ENCODE data around the gene PCDH10.

Gene PCDH10

GRCh38 chr4:133145241-133145640, 3.9 kb upstream of the PCDH10 start:
- intact Hi-C loops (cut with micrococcal nuclease), result no loop called here

GRCh38 chr4:133145758-133146573, 3.1 kb upstream of the PCDH10 start:
- intact Hi-C loops (cut with micrococcal nuclease), result no loop called here
- H3K9me3 Mint-ChIP-seq, result no peaks in the 10 kb centered on the region
- peaks cover 67% of the 10 kb centered on the region for H3K27me3 Mint-ChIP-seq
- H3K4me3 Mint-ChIP-seq, result no peak overlapping the region
- H3K36me3 Mint-ChIP-seq (ENCODE audit: low read depth), result no peaks in the 10 kb centered on the region
- H3K4me1 Mint-ChIP-seq (ENCODE audit: low read depth), result peaks cover 17% of the 10 kb centered on the region
- H3K27ac Mint-ChIP-seq, result no peak overlapping the region

More at GRCh38 chr4:133145241-133145640, 3.9 kb upstream of the PCDH10 start:
- Mint-ChIP-seq H3K9me3 (no peaks in the 10 kb centered on the region), H3K27ac (no peak overlapping the region), H3K4me1 (ENCODE audit: low read depth) (peaks cover 17% of the 10 kb centered on the region), H3K36me3 (ENCODE audit: low read depth) (no peaks in the 10 kb centered on the region), H3K27me3 (peaks cover 64% of the 10 kb centered on the region), H3K4me3 (no peak overlapping the region)

GRCh38 chr4:133146574-133147241, 2.4 kb upstream of the PCDH10 start:
- H3K4me3 Mint-ChIP-seq, result no peak overlapping the region
- H3K9me3 Mint-ChIP-seq, result no peaks in the 10 kb centered on the region
- peaks cover 75% of the 10 kb centered on the region for H3K27me3 Mint-ChIP-seq
- intact Hi-C loops (cut with micrococcal nuclease), result no loop called here
- no peak overlapping the region for H3K27ac Mint-ChIP-seq
- no peaks in the 10 kb centered on the region for H3K36me3 Mint-ChIP-seq (ENCODE audit: low read depth)
- peaks cover 17% of the 10 kb centered on the region for H3K4me1 Mint-ChIP-seq (ENCODE audit: low read depth)

DNA sequence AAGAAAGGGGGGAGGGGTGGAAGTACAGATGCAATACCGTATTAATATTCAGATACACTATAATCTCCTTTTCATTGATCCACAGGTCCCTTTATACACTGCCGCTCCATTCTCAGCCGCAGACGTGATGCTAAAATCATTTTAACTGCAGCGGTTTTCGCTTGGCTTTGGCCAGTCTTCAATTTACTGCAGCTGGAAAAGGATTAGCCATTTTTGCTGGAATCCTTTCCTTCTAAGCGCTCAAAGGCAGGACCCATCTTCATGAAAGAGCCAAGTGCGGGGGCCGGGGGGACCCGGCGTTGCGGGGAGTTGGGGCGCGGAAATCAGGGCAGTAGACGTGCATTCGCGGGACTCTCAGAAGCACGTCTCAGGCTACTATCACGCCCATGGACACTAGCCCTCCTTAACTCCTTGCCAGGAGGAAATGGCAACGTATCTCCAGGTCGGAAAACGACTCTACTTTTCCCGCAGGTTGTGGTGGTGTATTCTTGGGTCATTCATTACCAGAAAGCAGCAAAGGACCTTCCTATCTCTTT, 1.7 kb upstream of the PCDH10 start:
- no peak overlapping the region for H3K27ac Mint-ChIP-seq
- H3K9me3 Mint-ChIP-seq, result no peaks in the 10 kb centered on the region
- peaks cover 81% of the 10 kb centered on the region for H3K27me3 Mint-ChIP-seq
- no peaks in the 10 kb centered on the region for H3K36me3 Mint-ChIP-seq (ENCODE audit: low read depth)
- no peak overlapping the region for H3K4me3 Mint-ChIP-seq
- H3K4me1 Mint-ChIP-seq (ENCODE audit: low read depth), result peaks cover 17% of the 10 kb centered on the region
- intact Hi-C loops (cut with micrococcal nuclease), result no loop called here

DNA sequence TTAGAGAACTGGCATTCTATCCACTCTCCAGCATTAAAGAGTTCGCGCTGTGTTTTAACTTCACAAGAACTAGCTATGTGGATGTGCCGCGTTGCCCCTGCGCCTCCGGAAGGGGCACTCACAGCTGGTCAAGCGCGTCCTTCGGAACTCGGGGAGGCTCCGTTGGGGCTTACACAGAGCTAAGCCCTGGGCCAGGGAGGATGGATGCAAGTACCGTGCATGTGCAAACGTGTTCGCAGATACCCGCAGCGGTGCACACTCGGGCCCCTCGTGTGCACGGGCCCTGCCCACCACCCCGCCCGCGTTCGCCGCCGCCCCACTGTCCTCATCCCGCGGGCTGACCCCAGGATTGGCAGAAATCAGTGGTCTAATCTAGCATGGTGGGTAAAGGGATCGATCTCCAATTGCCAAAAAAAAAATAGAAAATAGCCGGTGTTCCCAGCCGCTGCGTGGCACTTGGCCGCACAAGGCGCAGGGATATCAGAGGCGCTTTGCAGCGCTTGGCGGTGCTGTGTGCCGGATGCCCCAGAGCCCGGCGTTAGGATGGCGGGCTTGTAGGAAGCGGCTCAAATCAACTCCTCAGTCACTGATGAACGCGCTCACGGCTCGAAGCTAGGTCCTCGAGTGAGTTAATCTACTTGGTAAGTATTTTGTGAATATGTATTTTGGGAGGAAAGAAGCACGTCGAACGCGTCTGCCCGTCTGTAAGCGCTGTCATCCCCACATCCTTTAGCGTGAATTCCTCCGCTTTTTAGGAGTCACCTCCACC, 989 bp upstream of the PCDH10 start:
- H3K9me3 Mint-ChIP-seq, result no peaks in the 10 kb centered on the region
- H3K4me1 Mint-ChIP-seq (ENCODE audit: low read depth), result peaks cover 22% of the 10 kb centered on the region
- intact Hi-C loops (cut with micrococcal nuclease), result no loop called here
- H3K4me3 Mint-ChIP-seq, result peak overlapping the region; percentile 21
- peaks cover 84% of the 10 kb centered on the region for H3K27me3 Mint-ChIP-seq
- no peak overlapping the region for H3K27ac Mint-ChIP-seq
- H3K36me3 Mint-ChIP-seq (ENCODE audit: low read depth), result no peaks in the 10 kb centered on the region

- Mint-ChIP-seq H3K27me3 (peaks cover 88% of the 10 kb centered on the region), H3K4me3 (peak overlapping the region; percentile 57), H3K36me3 (ENCODE audit: low read depth) (no peaks in the 10 kb centered on the region), H3K9me3 (no peaks in the 10 kb centered on the region), H3K4me1 (ENCODE audit: low read depth) (peaks cover 23% of the 10 kb centered on the region), H3K27ac (no peak overlapping the region)
- intact Hi-C loops (cut with micrococcal nuclease), result no loop called here
Measured at GRCh38 chr4:133149364-133149695, 236 bp downstream of the PCDH10 start.

DNA sequence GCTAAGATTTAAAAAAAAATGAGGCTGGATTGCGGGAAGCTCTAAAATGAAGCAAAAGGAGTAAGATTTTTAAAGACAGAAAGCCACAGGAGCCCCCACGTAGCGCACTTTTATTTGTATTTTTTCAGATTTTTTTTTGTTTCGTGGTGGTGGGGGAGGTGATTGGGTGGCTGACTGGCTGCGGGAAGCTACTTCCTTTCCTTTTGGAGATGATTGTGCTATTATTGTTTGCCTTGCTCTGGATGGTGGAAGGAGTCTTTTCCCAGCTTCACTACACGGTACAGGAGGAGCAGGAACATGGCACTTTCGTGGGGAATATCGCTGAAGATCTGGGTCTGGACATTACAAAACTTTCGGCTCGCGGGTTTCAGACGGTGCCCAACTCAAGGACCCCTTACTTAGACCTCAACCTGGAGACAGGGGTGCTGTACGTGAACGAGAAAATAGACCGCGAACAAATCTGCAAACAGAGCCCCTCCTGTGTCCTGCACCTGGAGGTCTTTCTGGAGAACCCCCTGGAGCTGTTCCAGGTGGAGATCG, 908 bp downstream of the PCDH10 start:
- Mint-ChIP-seq H3K36me3 (ENCODE audit: low read depth) (no peaks in the 10 kb centered on the region), H3K27me3 (peaks cover 85% of the 10 kb centered on the region), H3K4me3 (no peak overlapping the region), H3K27ac (no peak overlapping the region), H3K9me3 (no peaks in the 10 kb centered on the region), H3K4me1 (ENCODE audit: low read depth) (peaks cover 23% of the 10 kb centered on the region)
- intact Hi-C loops (cut with micrococcal nuclease), result no loop called here

DNA sequence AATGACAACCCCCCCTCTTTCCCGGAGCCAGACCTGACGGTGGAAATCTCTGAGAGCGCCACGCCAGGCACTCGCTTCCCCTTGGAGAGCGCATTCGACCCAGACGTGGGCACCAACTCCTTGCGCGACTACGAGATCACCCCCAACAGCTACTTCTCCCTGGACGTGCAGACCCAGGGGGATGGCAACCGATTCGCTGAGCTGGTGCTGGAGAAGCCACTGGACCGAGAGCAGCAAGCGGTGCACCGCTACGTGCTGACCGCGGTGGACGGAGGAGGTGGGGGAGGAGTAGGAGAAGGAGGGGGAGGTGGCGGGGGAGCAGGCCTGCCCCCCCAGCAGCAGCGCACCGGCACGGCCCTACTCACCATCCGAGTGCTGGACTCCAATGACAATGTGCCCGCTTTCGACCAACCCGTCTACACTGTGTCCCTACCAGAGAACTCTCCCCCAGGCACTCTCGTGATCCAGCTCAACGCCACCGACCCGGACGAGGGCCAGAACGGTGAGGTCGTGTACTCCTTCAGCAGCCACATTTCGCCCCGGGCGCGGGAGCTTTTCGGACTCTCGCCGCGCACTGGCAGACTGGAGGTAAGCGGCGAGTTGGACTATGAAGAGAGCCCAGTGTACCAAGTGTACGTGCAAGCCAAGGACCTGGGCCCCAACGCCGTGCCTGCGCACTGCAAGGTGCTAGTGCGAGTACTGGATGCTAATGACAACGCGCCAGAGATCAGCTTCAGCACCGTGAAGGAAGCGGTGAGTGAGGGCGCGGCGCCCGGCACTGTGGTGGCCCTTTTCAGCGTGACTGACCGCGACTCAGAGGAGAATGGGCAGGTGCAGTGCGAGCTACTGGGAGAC, 1.6 kb downstream of the PCDH10 start:
- intact Hi-C loops (cut with micrococcal nuclease), result no loop called here
- no peak overlapping the region for H3K27ac Mint-ChIP-seq
- no peaks in the 10 kb centered on the region for H3K9me3 Mint-ChIP-seq
- H3K27me3 Mint-ChIP-seq, result peaks cover 81% of the 10 kb centered on the region
- no peak overlapping the region for H3K4me3 Mint-ChIP-seq
- peaks cover 23% of the 10 kb centered on the region for H3K4me1 Mint-ChIP-seq (ENCODE audit: low read depth)
- no peaks in the 10 kb centered on the region for H3K36me3 Mint-ChIP-seq (ENCODE audit: low read depth)

GRCh38 chr4:133151341-133151690, 2.2 kb downstream of the PCDH10 start:
- Mint-ChIP-seq H3K27me3 (peaks cover 75% of the 10 kb centered on the region), H3K4me1 (ENCODE audit: low read depth) (peaks cover 23% of the 10 kb centered on the region), H3K27ac (no peak overlapping the region), H3K9me3 (no peaks in the 10 kb centered on the region), H3K36me3 (ENCODE audit: low read depth) (no peaks in the 10 kb centered on the region), H3K4me3 (no peak overlapping the region)
- intact Hi-C loops (cut with micrococcal nuclease), result no loop called here

DNA sequence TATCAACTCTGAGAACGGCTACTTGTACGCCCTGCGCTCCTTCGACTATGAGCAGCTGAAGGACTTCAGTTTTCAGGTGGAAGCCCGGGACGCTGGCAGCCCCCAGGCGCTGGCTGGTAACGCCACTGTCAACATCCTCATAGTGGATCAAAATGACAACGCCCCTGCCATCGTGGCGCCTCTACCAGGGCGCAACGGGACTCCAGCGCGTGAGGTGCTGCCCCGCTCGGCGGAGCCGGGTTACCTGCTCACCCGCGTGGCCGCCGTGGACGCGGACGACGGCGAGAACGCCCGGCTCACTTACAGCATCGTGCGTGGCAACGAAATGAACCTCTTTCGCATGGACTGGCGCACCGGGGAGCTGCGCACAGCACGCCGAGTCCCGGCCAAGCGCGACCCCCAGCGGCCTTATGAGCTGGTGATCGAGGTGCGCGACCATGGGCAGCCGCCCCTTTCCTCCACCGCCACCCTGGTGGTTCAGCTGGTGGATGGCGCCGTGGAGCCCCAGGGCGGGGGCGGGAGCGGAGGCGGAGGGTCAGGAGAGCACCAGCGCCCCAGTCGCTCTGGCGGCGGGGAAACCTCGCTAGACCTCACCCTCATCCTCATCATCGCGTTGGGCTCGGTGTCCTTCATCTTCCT, 2.7 kb downstream of the PCDH10 start:
- Mint-ChIP-seq H3K9me3 (no peaks in the 10 kb centered on the region), H3K27me3 (peaks cover 73% of the 10 kb centered on the region), H3K4me3 (no peak overlapping the region), H3K27ac (no peak overlapping the region), H3K36me3 (ENCODE audit: low read depth) (no peaks in the 10 kb centered on the region), H3K4me1 (ENCODE audit: low read depth) (peaks cover 23% of the 10 kb centered on the region)
- intact Hi-C loops (cut with micrococcal nuclease), result no loop called here

DNA sequence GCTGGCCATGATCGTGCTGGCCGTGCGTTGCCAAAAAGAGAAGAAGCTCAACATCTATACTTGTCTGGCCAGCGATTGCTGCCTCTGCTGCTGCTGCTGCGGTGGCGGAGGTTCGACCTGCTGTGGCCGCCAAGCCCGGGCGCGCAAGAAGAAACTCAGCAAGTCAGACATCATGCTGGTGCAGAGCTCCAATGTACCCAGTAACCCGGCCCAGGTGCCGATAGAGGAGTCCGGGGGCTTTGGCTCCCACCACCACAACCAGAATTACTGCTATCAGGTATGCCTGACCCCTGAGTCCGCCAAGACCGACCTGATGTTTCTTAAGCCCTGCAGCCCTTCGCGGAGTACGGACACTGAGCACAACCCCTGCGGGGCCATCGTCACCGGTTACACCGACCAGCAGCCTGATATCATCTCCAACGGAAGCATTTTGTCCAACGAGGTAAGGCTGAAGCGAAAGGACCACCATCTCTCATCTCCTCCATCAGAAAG, 3.3 kb downstream of the PCDH10 start:
- Mint-ChIP-seq H3K27me3 (peaks cover 68% of the 10 kb centered on the region), H3K27ac (no peak overlapping the region), H3K9me3 (no peaks in the 10 kb centered on the region), H3K36me3 (ENCODE audit: low read depth) (no peaks in the 10 kb centered on the region), H3K4me3 (no peak overlapping the region), H3K4me1 (ENCODE audit: low read depth) (peaks cover 23% of the 10 kb centered on the region)
- intact Hi-C loops (cut with micrococcal nuclease), result no loop called here

- intact Hi-C loops (cut with micrococcal nuclease), result no loop called here
- Mint-ChIP-seq H3K9me3 (no peaks in the 10 kb centered on the region), H3K27me3 (peaks cover 64% of the 10 kb centered on the region), H3K4me3 (no peak overlapping the region), H3K27ac (no peak overlapping the region), H3K4me1 (ENCODE audit: low read depth) (peaks cover 23% of the 10 kb centered on the region), H3K36me3 (ENCODE audit: low read depth) (no peaks in the 10 kb centered on the region)
Measured at GRCh38 chr4:133152831-133153481, 3.9 kb downstream of the PCDH10 start.

All from dendritic cell treated with granulocyte-macrophage colony-stimulating factor and Interleukin-4, amounts not matched to agents 40 ng/mL and 50 ng/mL, for 4 days (primary cell).